Measurements from ENCODE around the gene NCOA4.
A peak's percentile ranks its signal among the peaks of the same experiment; 100 is the strongest.

The NCOA4 gene

DNA sequence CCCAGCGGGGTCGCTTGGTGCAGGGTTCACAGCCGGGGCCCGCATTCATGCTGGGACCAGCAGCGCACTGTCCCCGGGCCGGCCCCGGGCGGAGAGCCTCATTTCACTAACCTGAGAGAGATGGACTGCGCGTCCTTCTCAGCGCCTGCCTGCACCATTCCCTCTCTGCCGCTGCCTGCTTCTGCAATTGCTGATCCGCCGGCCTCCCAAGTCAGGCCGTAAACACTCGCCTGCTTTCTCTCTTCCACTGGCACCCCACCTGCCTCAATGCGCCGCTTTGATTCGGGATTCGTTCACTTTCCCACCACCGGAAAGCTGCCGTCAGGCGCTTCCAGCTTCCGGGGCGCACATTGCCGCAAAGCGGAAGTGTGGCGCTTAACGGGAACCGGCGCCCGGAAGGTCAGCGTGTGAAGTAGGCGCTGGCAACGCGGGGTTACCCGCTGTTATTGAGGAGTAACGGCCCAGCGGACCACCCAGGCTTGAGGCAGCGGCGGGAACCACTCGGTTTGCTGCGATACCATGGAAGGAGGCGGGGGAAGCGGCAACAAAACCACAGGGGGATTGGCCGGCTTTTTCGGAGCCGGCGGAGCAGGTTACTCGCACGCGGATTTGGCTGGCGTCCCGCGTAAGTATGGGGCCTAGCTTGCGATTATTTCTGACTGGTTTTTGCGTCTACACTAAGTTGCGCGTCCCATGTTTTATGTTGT is 58.2 kb downstream of the NCOA4 start, which contains the start of gene TIMM23:
Gene TIMM23 (plus strand): TSS at position 384 of the 707 bp plus-strand sequence. CDS start 136 bp downstream, at position 520.
- peak; percentile 69; the same call in 1 of the 2 replicates for TF ChIP-seq TAF1 (IDR thresholded peaks at IDR 0.05; ENCODE audit: borderline replicate concordance, insufficient read depth, low read length)
- TF ChIP-seq REST (IDR thresholded peaks at IDR 0.05; ENCODE audit: insufficient read depth in 1 of 2, low read depth in 2 of 2, low read length in 2 of 2) = 0 out of 4 replicates have a peak, but pooled peaks of 1 of the 2 experiments have one; percentile 2
- peak; percentile 66 for TF ChIP-seq POLR2AphosphoS5 (IDR thresholded peaks at IDR 0.05; ENCODE audit: low read depth, low read length)
